OCI-LY3 (cell line): ENCODE measurements around the gene RETN.

Experiments
- H2AFZ ChIP-seq: fragments of 200-600, 300-600 bp; shearing (Covaris generic); 2 replicates; pipeline ENCODE4 v1.6.0; 2014; ENCODE audit warnings: antibody characterized with exemption, low read depth, low read length
- H3K27ac ChIP-seq: fragments of 200-600, 300-600 bp; sonication (generic); 2 replicates; pipeline ENCODE4 v1.5.1; 2014; ENCODE audit warnings: mild to moderate bottlenecking, low read length, moderate library complexity, mixed read lengths
- H3K27me3 ChIP-seq: fragments of 200-600, 300-600 bp; sonication (generic); 2 replicates; pipeline ENCODE4 v1.6.1; 2014; ENCODE audit warnings: low read depth, low read length, mixed read lengths
- H3K36me3 ChIP-seq: fragments of 200-600, 300-600 bp; sonication (generic); replicated peaks from 2 replicates; pipeline ENCODE3; 2014; ENCODE audit warnings: low read depth, low read length, mixed read lengths
- H3K4me1 ChIP-seq: fragments of 300-600, 200-600 bp; sonication (generic); 2 replicates; pipeline ENCODE4 v1.6.1; 2014; ENCODE audit warnings: low read length, mixed read lengths
- H3K4me2 ChIP-seq: fragments of 200-600, 300-600 bp; sonication (generic); 2 replicates; pipeline ENCODE4 v1.6.1; 2014; ENCODE audit warnings: low read length, mixed read lengths
- H3K4me3 ChIP-seq: fragments of 300-600, 200-600 bp; sonication (generic); 2 replicates; pipeline ENCODE4 v1.5.1; 2014; ENCODE audit warnings: antibody characterized with exemption, mild to moderate bottlenecking, low read length, moderate library complexity
- H3K79me2 ChIP-seq: fragments of 300-600, 200-600 bp; shearing (Covaris generic); 2 replicates; pipeline ENCODE4 v1.6.1; 2014; ENCODE audit warnings: mild to moderate bottlenecking, low read length, mixed read lengths
- H3K9ac ChIP-seq: fragments of 300-600, 200-600 bp; shearing (Covaris generic); 2 replicates; pipeline ENCODE4 v1.6.0; 2014; ENCODE audit warnings: mild to moderate bottlenecking, low read length, moderate library complexity
- H3K9me3 ChIP-seq: fragments of 200-600, 300-600 bp; shearing (Covaris generic); 2 replicates; pipeline ENCODE4 v1.6.1; 2014; ENCODE audit warnings: low read length, mixed read lengths; ENCODE audit not compliant: insufficient read depth
- H4K20me1 ChIP-seq: fragments of 200-600, 300-600 bp; sonication (generic); 2 replicates; pipeline ENCODE4 v1.6.1; 2016; ENCODE audit warnings: low read length, mixed read lengths; ENCODE audit not compliant: insufficient read depth
- EZH2phosphoT487 ChIP-seq: fragments of 200-600 bp; shearing (Covaris generic); IDR thresholded peaks from 2 replicates; pipeline ENCODE4 v1.6.1; 2018; ENCODE audit warnings: antibody characterized with exemption, mixed run types, low read depth
- TF ChIP-seq, protein P1 (sequence below): fragments of 200-600, 300-600 bp; sonication (generic); IDR thresholded peaks from 2 replicates; pipeline ENCODE4 v1.5.1; 2014; ENCODE audit warnings: antibody characterized with exemption, low read length, low read depth

The RETN gene

DNA sequence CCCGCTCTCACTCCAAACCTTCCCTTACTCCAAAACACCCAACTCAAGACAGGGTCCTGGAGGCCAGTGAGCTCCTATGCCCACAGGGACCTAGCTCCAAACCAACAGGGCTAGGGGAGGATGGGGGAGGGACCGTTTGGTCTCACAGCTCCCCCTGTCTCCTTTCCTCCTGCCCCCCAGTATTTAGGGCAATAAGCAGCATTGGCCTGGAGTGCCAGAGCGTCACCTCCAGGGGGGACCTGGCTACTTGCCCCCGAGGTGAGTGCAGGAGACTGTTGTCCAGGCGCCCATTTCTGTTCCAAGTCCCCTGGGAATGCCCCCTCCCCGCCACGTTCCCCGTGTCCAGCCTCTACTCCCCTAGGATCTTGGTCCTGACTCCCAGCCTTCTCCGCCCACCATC, 792 bp downstream of the RETN start:
- no peak overlapping the region for H3K27ac ChIP-seq
- no peak overlapping the region for H3K9ac ChIP-seq

DNA sequence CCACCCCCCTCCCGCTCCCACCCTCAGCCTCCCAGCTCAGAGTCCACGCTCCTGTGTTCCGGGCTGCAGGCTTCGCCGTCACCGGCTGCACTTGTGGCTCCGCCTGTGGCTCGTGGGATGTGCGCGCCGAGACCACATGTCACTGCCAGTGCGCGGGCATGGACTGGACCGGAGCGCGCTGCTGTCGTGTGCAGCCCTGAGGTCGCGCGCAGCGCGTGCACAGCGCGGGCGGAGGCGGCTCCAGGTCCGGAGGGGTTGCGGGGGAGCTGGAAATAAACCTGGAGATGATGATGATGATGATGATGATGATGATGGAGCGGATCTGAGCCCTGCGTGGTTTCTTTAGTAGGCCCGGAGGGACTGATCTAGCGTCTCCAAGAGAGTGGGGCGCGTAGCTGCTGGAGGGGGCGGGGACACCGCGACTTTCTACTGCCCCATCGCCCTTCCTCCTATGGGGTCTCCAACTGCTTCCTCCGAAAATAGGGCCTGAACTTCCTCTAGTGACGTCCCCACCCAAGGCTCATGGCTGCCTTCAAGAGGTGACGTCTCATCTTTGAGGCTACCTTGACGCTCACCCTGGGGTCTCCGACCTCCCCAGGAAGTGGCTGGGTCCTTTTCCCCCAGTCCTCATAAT, 1.4 kb downstream of the RETN start:
- Histone ChIP-seq H3K79me2 (no peaks in the 10 kb centered on the region), H4K20me1 (no peaks in the 10 kb centered on the region), H3K4me2 (no peak overlapping the region), H3K27ac (no peak overlapping the region), H3K9ac (no peak overlapping the region), H2AFZ (no peak overlapping the region), H3K9me3 (no peaks in the 10 kb centered on the region), H3K4me3 (no peak overlapping the region), H3K4me1 (no peaks in the 10 kb centered on the region), H3K36me3 (no peaks in the 10 kb centered on the region), H3K27me3 (peaks cover 22% of the 10 kb centered on the region)
- TF ChIP-seq, protein P1, sequence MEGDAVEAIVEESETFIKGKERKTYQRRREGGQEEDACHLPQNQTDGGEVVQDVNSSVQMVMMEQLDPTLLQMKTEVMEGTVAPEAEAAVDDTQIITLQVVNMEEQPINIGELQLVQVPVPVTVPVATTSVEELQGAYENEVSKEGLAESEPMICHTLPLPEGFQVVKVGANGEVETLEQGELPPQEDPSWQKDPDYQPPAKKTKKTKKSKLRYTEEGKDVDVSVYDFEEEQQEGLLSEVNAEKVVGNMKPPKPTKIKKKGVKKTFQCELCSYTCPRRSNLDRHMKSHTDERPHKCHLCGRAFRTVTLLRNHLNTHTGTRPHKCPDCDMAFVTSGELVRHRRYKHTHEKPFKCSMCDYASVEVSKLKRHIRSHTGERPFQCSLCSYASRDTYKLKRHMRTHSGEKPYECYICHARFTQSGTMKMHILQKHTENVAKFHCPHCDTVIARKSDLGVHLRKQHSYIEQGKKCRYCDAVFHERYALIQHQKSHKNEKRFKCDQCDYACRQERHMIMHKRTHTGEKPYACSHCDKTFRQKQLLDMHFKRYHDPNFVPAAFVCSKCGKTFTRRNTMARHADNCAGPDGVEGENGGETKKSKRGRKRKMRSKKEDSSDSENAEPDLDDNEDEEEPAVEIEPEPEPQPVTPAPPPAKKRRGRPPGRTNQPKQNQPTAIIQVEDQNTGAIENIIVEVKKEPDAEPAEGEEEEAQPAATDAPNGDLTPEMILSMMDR = no peak
- no peak for TF ChIP-seq EZH2phosphoT487

More for the DNA sequence above, 792 bp downstream of the RETN start:
- H3K4me2 ChIP-seq = no peak overlapping the region
- no peaks in the 10 kb centered on the region for H3K9me3 ChIP-seq
- no peaks in the 10 kb centered on the region for H3K79me2 ChIP-seq
- no peak overlapping the region for H3K4me3 ChIP-seq
- no peak overlapping the region for H2AFZ ChIP-seq
- H3K4me1 ChIP-seq = no peaks in the 10 kb centered on the region
- peaks cover 22% of the 10 kb centered on the region for H3K27me3 ChIP-seq
- no peaks in the 10 kb centered on the region for H4K20me1 ChIP-seq
- TF ChIP-seq EZH2phosphoT487 = no peak
- TF ChIP-seq, protein P1 = no peak
- H3K36me3 ChIP-seq = no peaks in the 10 kb centered on the region

DNA sequence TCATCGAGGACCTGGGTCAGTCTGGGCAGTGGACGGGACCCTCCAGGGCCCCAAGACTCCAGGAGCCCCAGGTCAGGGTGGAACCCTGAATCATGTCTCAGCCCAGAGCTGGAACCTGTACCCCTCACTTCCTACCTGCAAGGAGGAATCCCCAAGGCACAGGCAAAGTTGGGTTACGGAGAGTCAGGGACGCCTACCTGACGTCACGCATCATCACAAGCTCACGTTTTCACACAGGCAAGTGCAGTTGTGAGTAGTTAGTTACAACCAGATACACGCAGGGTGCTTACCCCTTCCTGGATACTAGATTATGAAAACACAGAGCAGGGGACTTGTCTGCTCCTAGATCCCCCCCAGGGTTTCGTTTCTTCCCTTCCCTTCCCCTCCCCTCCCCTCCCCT, 1.9 kb downstream of the RETN start:
- Histone ChIP-seq H3K27me3 (peaks cover 26% of the 10 kb centered on the region), H3K9ac (no peak overlapping the region), H3K4me2 (no peak overlapping the region)

DNA sequence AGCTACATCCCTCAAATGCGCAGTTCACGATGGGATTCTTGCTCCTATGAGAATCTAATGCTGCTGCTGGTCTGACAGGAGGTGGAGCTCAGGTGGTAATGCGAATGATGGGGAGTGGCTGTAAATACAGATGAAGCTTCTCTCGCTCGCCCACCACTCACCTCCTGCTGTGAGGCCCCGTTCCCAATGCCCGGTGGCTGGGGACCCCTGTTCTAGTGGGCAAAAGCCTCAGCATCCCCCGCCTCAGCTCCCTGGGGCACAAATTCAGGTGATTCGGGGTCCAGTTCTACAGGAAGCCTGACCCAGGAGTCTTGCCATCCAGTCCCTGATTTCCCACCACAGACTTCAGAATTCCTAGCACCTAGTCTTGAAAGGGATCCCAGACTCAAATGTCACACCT, 3.7 kb downstream of the RETN start:
- H3K4me2 ChIP-seq = no peak overlapping the region
- no peaks in the 10 kb centered on the region for H3K4me1 ChIP-seq
- no peak overlapping the region for H3K4me3 ChIP-seq
- H3K36me3 ChIP-seq = no peaks in the 10 kb centered on the region
- H4K20me1 ChIP-seq = no peaks in the 10 kb centered on the region
- H3K9me3 ChIP-seq = no peaks in the 10 kb centered on the region
- TF ChIP-seq, protein P1 = no peak
- TF ChIP-seq EZH2phosphoT487 = no peak
- no peak overlapping the region for H2AFZ ChIP-seq
- H3K27ac ChIP-seq = no peak overlapping the region
- no peak overlapping the region for H3K9ac ChIP-seq
- H3K27me3 ChIP-seq = peaks cover 43% of the 10 kb centered on the region
- no peaks in the 10 kb centered on the region for H3K79me2 ChIP-seq

More for the DNA sequence above, 1.9 kb downstream of the RETN start:
- Histone ChIP-seq H3K27ac (no peak overlapping the region), H3K79me2 (no peaks in the 10 kb centered on the region), H3K36me3 (no peaks in the 10 kb centered on the region), H3K4me3 (no peak overlapping the region), H3K4me1 (no peaks in the 10 kb centered on the region), H2AFZ (no peak overlapping the region), H3K9me3 (no peaks in the 10 kb centered on the region), H4K20me1 (no peaks in the 10 kb centered on the region)
- no peak for TF ChIP-seq EZH2phosphoT487
- TF ChIP-seq, protein P1 = no peak
